Tibial nerve (tissue), 4 donors: ENCODE data around the gene DOLPP1. TPM values are rescaled to one million over a fixed set of nuclear protein-coding genes. Genes with fewer than 3 reads are reported as not detected.

Source experiments
- DNase-seq, 2 donors: peaks; one replicate each; pipeline ENCODE4 v3.0.0-alpha.2; 2019; ENCODE audit warnings: low spot score in 2 of 2
- H3K27ac ChIP-seq, 4 donors: fragments of 200-600 bp; sonication (generic) in 3 of 4; one replicate each; pipeline ENCODE4 v1.5.1; 2017 to 2019; ENCODE audit warnings: mild to moderate bottlenecking in 1 of 4
- H3K27me3 ChIP-seq, 2 donors: fragments of 200-600 bp; sonication (generic) in 1 of 2; one replicate each; pipeline versions ENCODE4 v1.5.1 to v1.6.0; 2017 to 2019
- H3K36me3 ChIP-seq, 3 donors: fragments of 200-600 bp; sonication (generic); one replicate each; pipeline ENCODE4 v1.5.1; 2018 to 2019
- H3K4me1 ChIP-seq, 4 donors: fragments of 200-600 bp; sonication (generic) in 3 of 4; one replicate each; pipeline ENCODE4 v1.5.1; 2017 to 2019
- H3K4me3 ChIP-seq, 4 donors: fragments of 200-600 bp; sonication (generic) in 3 of 4; one replicate each; pipeline ENCODE4 v1.5.1; 2017 to 2019; ENCODE audit warnings: mild to moderate bottlenecking in 1 of 4, moderate library complexity in 1 of 4
- H3K9me3 ChIP-seq, 4 donors: fragments of 200-600 bp; sonication (generic) in 3 of 4; one replicate each; pipeline ENCODE4 v1.5.1; 2017 to 2019
- EP300 ChIP-seq, 2 donors: sonication (generic); formaldehyde crosslinking; IDR thresholded peaks; one replicate each; pipeline ENCODE4 v1.6.1; 2017; ENCODE audit warnings: antibody characterized with exemption in 2 of 2, mild to moderate bottlenecking in 1 of 2
- POLR2A ChIP-seq, 2 donors: fragments of 450-650 bp; IDR thresholded peaks; one replicate each; pipeline ENCODE4 v1.6.1; 2017; ENCODE audit warnings: antibody characterized with exemption in 2 of 2, mild to moderate bottlenecking in 2 of 2, moderate library complexity in 2 of 2
- WGBS, 2 donors: methylation state at CpG; one replicate each; pipeline ENCODE4 v1.1.5; 2018; 5-methylcytosine and 5-hydroxymethylcytosine counted together
- total RNA-seq, 4 donors: library from RNA; depleted of rRNA; stranded (reverse); fragments of >200 nt; gene quantifications; one replicate each; pipeline ENCODE4 v1.1.0, GENCODE V29; 2016
- TF ChIP-seq, protein P1 (sequence below), 5 experiments: fragments of 200-600 bp in 3 of 5; fragments of 450-650 bp in 2 of 5; sonication (generic) in 3 of 5; IDR thresholded peaks; one replicate each; pipeline ENCODE4 v1.5.1; 2016 to 2019; ENCODE audit warnings: antibody characterized with exemption in 5 of 5, mild to moderate bottlenecking in 3 of 5, moderate library complexity in 2 of 5

Gene DOLPP1
- total RNA-seq, 4 donors from 2014 or later, result 4.7 to 12.0 (median 6.7) TPM

GRCh38 chr9:129040113-129040643, 40.7 kb upstream of the DOLPP1 start:
- 92 to 93% methylated on average over 12 of the region's 12 CpGs for WGBS, 2 donors

GRCh38 chr9:129042016-129042415, 38.9 kb upstream of the DOLPP1 start:
- 85% methylated on average over 9 to 14 of the region's 16 CpGs for WGBS, 2 donors
- H3K4me1 ChIP-seq, result peaks cover 0 to 26% (median 14%) of the 10 kb centered on the region in 4 donors
- TF ChIP-seq EP300 (IDR thresholded peaks at IDR 0.05) (no peak), POLR2A (IDR thresholded peaks at IDR 0.05) (no peak)
- no peak overlapping the region for H3K27ac ChIP-seq
- H3K36me3 ChIP-seq, result peaks cover 0 to 69% (median 11%) of the 10 kb centered on the region in 3 donors
- no peak overlapping the region for H3K4me3 ChIP-seq
- H3K9me3 ChIP-seq, result no peaks in the 10 kb centered on the region
- no peak for DNase-seq
- no peaks in the 10 kb centered on the region for H3K27me3 ChIP-seq

More at GRCh38 chr9:129040113-129040643, 40.7 kb upstream of the DOLPP1 start:
- no peak for DNase-seq
- Histone ChIP-seq H3K36me3 (peaks cover 0 to 50% (median 11%) of the 10 kb centered on the region in 3 donors), H3K4me3 (no peak overlapping the region), H3K27ac (no peak overlapping the region), H3K9me3 (no peaks in the 10 kb centered on the region), H3K27me3 (no peaks in the 10 kb centered on the region), H3K4me1 (peaks cover 0 to 34% (median 14%) of the 10 kb centered on the region in 4 donors)
- TF ChIP-seq EP300 (IDR thresholded peaks at IDR 0.05) (no peak), POLR2A (IDR thresholded peaks at IDR 0.05) (no peak)
- TF ChIP-seq, protein P1, sequence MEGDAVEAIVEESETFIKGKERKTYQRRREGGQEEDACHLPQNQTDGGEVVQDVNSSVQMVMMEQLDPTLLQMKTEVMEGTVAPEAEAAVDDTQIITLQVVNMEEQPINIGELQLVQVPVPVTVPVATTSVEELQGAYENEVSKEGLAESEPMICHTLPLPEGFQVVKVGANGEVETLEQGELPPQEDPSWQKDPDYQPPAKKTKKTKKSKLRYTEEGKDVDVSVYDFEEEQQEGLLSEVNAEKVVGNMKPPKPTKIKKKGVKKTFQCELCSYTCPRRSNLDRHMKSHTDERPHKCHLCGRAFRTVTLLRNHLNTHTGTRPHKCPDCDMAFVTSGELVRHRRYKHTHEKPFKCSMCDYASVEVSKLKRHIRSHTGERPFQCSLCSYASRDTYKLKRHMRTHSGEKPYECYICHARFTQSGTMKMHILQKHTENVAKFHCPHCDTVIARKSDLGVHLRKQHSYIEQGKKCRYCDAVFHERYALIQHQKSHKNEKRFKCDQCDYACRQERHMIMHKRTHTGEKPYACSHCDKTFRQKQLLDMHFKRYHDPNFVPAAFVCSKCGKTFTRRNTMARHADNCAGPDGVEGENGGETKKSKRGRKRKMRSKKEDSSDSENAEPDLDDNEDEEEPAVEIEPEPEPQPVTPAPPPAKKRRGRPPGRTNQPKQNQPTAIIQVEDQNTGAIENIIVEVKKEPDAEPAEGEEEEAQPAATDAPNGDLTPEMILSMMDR (IDR thresholded peaks at IDR 0.05), result no peak

DNA sequence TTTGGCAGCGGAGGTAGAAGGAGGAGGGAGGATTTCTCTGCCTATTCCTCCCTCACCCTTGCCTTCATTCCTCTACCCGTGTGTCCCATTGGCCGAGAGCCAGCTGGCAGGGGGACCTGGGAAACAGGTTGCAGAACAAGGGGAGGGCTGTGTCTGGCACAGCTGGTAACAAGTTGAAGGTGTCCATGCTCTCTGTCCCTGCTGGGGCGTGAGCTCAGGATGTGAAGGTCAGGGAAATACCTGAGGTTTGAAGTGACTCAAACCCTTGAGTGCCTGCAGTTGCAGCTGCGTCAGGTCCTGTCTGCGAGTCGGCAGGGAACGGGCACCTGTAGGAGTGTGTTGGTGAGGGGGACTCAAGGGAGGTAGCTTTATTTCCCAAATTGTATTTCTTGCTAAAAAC, 28.3 kb upstream of the DOLPP1 start:
- TF ChIP-seq EP300 (IDR thresholded peaks at IDR 0.05), result no peak
- no peak for TF ChIP-seq POLR2A (IDR thresholded peaks at IDR 0.05)
- TF ChIP-seq, protein P1 (IDR thresholded peaks at IDR 0.05), result no peak
- Histone ChIP-seq H3K27ac (peak overlapping the region in 1 of 4 donors; percentile 19), H3K9me3 (no peaks in the 10 kb centered on the region), H3K4me3 (no peak overlapping the region), H3K27me3 (no peaks in the 10 kb centered on the region), H3K36me3 (peaks cover 0 to 89% (median 6%) of the 10 kb centered on the region in 3 donors), H3K4me1 (no peaks in the 10 kb centered on the region)
- WGBS, 2 donors, result 78 to 88% methylated on average over 8 of the region's 8 CpGs
- DNase-seq, result no peak

- 89 to 93% methylated on average over 6 of the region's 6 CpGs for WGBS, 2 donors
- Histone ChIP-seq H3K27ac (peak overlapping the region in 1 of 4 donors; percentile 19), H3K4me3 (no peak overlapping the region), H3K36me3 (peaks cover 0 to 87% (median 6%) of the 10 kb centered on the region in 3 donors), H3K9me3 (no peaks in the 10 kb centered on the region), H3K4me1 (no peaks in the 10 kb centered on the region), H3K27me3 (no peaks in the 10 kb centered on the region)
- TF ChIP-seq POLR2A (IDR thresholded peaks at IDR 0.05) (no peak), EP300 (IDR thresholded peaks at IDR 0.05) (no peak)
- TF ChIP-seq, protein P1 (IDR thresholded peaks at IDR 0.05), result no peak
- DNase-seq, result no peak
These were observed 27.9 kb upstream of the DOLPP1 start for GRCh38 chr9:129053020-129053419.

DNA sequence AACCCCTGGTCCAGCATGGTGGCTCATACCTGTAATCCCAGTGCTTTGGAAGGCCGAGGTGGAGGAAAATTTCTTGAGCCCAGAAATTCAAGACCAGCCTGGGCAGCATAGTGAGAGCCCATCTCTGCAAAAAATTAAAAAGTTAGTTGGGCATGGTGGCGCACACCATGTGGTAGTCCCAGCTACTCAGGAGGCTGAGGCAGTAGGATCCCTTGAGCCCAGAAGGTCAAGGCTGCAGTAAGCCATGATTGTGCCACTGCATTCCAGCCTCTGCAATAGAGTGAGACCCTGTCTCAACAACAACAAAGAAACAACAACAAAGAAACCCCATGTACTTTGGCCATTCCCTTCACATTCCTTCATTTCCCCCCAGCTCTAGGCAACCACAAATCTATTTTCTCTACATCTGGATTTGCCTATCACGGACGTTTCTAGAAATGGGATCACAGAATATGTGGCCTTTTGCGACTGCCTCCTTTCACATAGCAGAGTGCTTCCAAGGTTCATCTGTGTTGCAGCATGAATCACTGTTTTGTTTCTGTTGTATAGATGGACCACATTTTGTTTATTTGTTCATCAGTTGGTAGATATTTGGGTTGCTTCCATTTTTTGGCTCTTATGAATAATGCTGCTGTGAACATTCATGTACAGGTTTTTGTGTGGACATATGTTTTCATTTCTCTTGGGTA, 26.6 kb upstream of the DOLPP1 start:
- H3K9me3 ChIP-seq, result no peaks in the 10 kb centered on the region
- no peaks in the 10 kb centered on the region for H3K27me3 ChIP-seq
- DNase-seq, result no peak
- no peak overlapping the region for H3K27ac ChIP-seq
- WGBS, 2 donors, result 55 to 59% methylated on average over 5 of the region's 5 CpGs
- peaks cover 0 to 82% (median 6%) of the 10 kb centered on the region in 3 donors for H3K36me3 ChIP-seq
- no peak overlapping the region for H3K4me3 ChIP-seq
- no peaks in the 10 kb centered on the region for H3K4me1 ChIP-seq
- TF ChIP-seq, protein P1 (IDR thresholded peaks at IDR 0.05), result no peak
- TF ChIP-seq POLR2A (IDR thresholded peaks at IDR 0.05) (no peak), EP300 (IDR thresholded peaks at IDR 0.05) (no peak)
